Neuronal stem cell (in vitro differentiated cells): Measurements from ENCODE around the gene BEAN1.

Source experiments
- DNase-seq: peaks from one replicate; pipeline ENCODE4 v3.0.0-alpha.2; 2013; ENCODE audit warnings: low spot score
- H2AFZ ChIP-seq: one replicate; pipeline ENCODE4 v1.6.1; 2013; ENCODE audit warnings: mild to moderate bottlenecking, low read length, inconsistent platforms
- H2AK5ac ChIP-seq: 2 replicates; pipeline ENCODE4 v1.6.1; 2013; ENCODE audit warnings: low read depth, mild to moderate bottlenecking, inconsistent platforms, low read length, moderate library complexity, mixed read lengths
- H2BK120ac ChIP-seq: 2 replicates; pipeline ENCODE4 v1.6.1; 2013; ENCODE audit warnings: low read depth, mild to moderate bottlenecking, inconsistent platforms, low read length, moderate library complexity, mixed read lengths
- H2BK12ac ChIP-seq: one replicate; pipeline ENCODE4 v1.6.1; 2013; ENCODE audit warnings: low read length, inconsistent platforms
- H2BK15ac ChIP-seq: 2 replicates; pipeline ENCODE4 v1.6.1; 2013; ENCODE audit warnings: mild to moderate bottlenecking, low read length, inconsistent platforms, mixed read lengths
- H2BK5ac ChIP-seq: one replicate; pipeline ENCODE4 v1.6.1; 2013; ENCODE audit warnings: inconsistent platforms, mild to moderate bottlenecking, low read length, moderate library complexity
- H3K14ac ChIP-seq: one replicate; pipeline ENCODE4 v1.6.1; 2013; ENCODE audit warnings: low read length, inconsistent platforms
- H3K18ac ChIP-seq: 2 replicates; pipeline ENCODE4 v1.6.1; 2013; ENCODE audit warnings: low read length, inconsistent platforms
- H3K23ac ChIP-seq: 2 replicates; pipeline ENCODE4 v1.6.1; 2013; ENCODE audit warnings: low read depth, mild to moderate bottlenecking, mixed read lengths, low read length, inconsistent platforms; ENCODE audit not compliant: poor library complexity
- H3K27ac ChIP-seq: replicated peaks from 3 replicates; pipeline ENCODE4 v1.5.1; 2013; ENCODE audit warnings: low read length, inconsistent platforms
- H3K27me3 ChIP-seq, 3 experiments: 2 replicates each; pipeline ENCODE4 v1.6.1; 2013; ENCODE audit warnings: low read length in 3 of 3, mild to moderate bottlenecking in 2 of 3, inconsistent platforms in 1 of 3, low read depth in 1 of 3, mixed read lengths in 1 of 3, moderate library complexity in 1 of 3; ENCODE audit not compliant: control insufficient read depth in 3 of 3, insufficient read depth in 3 of 3
- H3K36me3 ChIP-seq, 2 donors: replicated peaks in 1 of 2; 2 replicates each; pipeline ENCODE4 v1.6.1; 2013; ENCODE audit warnings: low read length in 2 of 2; ENCODE audit not compliant: control insufficient read depth in 2 of 2, insufficient read depth in 2 of 2
- H3K4ac ChIP-seq: 2 replicates; pipeline ENCODE4 v1.6.1; 2013; ENCODE audit warnings: inconsistent platforms, mild to moderate bottlenecking, low read length, moderate library complexity
- H3K4me1 ChIP-seq, 2 donors: 1 replicate in 1 of 2; 2 replicates in 1 of 2; pipeline ENCODE4 v1.6.1; 2013; ENCODE audit warnings: low read length in 2 of 2, low read depth in 1 of 2; ENCODE audit not compliant: control insufficient read depth in 2 of 2, insufficient read depth in 1 of 2
- H3K4me2 ChIP-seq: one replicate; pipeline ENCODE4 v1.6.1; 2013; ENCODE audit warnings: mild to moderate bottlenecking, low read length, inconsistent platforms; ENCODE audit not compliant: insufficient read depth, poor library complexity, severe bottlenecking
- H3K4me3 ChIP-seq, 2 donors: 2 replicates each; pipeline ENCODE4 v1.5.1; 2013; ENCODE audit warnings: low read length in 2 of 2, mild to moderate bottlenecking in 2 of 2, inconsistent platforms in 1 of 2, moderate library complexity in 1 of 2
- H3K79me1 ChIP-seq: one replicate; pipeline ENCODE4 v1.6.1; 2013; ENCODE audit warnings: low read depth, mild to moderate bottlenecking, inconsistent platforms, low read length, moderate library complexity
- H3K9ac ChIP-seq: one replicate; pipeline ENCODE4 v1.6.1; 2013; ENCODE audit warnings: mild to moderate bottlenecking, low read depth, low read length, inconsistent platforms; ENCODE audit not compliant: poor library complexity
- H3K9me3 ChIP-seq, 2 donors: replicated peaks in 1 of 2; 2 replicates each; pipeline versions ENCODE3 to v1.6.1; 2013; ENCODE audit warnings: low read length in 2 of 2, mild to moderate bottlenecking in 2 of 2, inconsistent platforms in 1 of 2, low read depth in 1 of 2, mixed read lengths in 1 of 2, moderate library complexity in 1 of 2; ENCODE audit not compliant: control insufficient read depth in 2 of 2, insufficient read depth in 1 of 2
- H4K8ac ChIP-seq: one replicate; pipeline ENCODE4 v1.6.1; 2013; ENCODE audit warnings: low read depth, mild to moderate bottlenecking, inconsistent platforms, low read length, moderate library complexity
- H4K91ac ChIP-seq: one replicate; pipeline ENCODE4 v1.6.1; 2013; ENCODE audit warnings: low read length, low read depth, mild to moderate bottlenecking, inconsistent platforms; ENCODE audit not compliant: poor library complexity
- WGBS, 2 donors: extraction: QIAGEN DNeasy Blood & Tissue Kit; methylation state at CpG; one replicate each; pipeline ENCODE4 v1.1.7; 2013; ENCODE audit warnings: missing lambda C conversion rate in 2 of 2, mixed read lengths in 1 of 2; ENCODE audit not compliant: insufficient read length in 2 of 2, insufficient replicate concordance in 1 of 2; ENCODE audit errors: extremely low coverage in 2 of 2; 5-methylcytosine and 5-hydroxymethylcytosine counted together

The BEAN1 gene

GRCh38 chr16:66490774-66491715 is 64.0 kb downstream of the BEAN1 start:
- Histone ChIP-seq H3K4me2 (no peak overlapping the region), H3K9ac (no peak overlapping the region), H3K4me1 (peaks cover 8 to 15% of the 10 kb centered on the region in 2 donors), H2BK5ac (no peak overlapping the region), H4K8ac (no peak overlapping the region), H2BK15ac (no peak overlapping the region), H4K91ac (no peak overlapping the region), H2BK12ac (no peak overlapping the region), H2AFZ (no peak overlapping the region), H3K27ac (no peak overlapping the region), H2AK5ac (no peak overlapping the region), H3K79me1 (no peaks in the 10 kb centered on the region), H3K18ac (peak overlapping the region; percentile 86), H3K4ac (no peak overlapping the region), H3K4me3 (no peak overlapping the region), H3K9me3 (peaks cover 0 to 2% of the 10 kb centered on the region in 2 donors), H3K36me3 (no peaks in the 10 kb centered on the region), H2BK120ac (no peak overlapping the region), H3K27me3 (no peaks in the 10 kb centered on the region), H3K23ac (no peak overlapping the region), H3K14ac (no peak overlapping the region)
- no CpG with 5 or more reads among the region's 8 CpGs for WGBS, 2 donors
- no peak for DNase-seq

GRCh38 chr16:66491716-66492064 is 64.6 kb downstream of the BEAN1 start:
- Histone ChIP-seq H2BK12ac (no peak overlapping the region), H3K18ac (no peak overlapping the region), H3K27ac (no peak overlapping the region), H2BK120ac (no peak overlapping the region), H3K27me3 (no peaks in the 10 kb centered on the region), H4K8ac (no peak overlapping the region), H3K9ac (no peak overlapping the region), H3K79me1 (no peaks in the 10 kb centered on the region), H2BK15ac (no peak overlapping the region), H3K14ac (no peak overlapping the region), H2AK5ac (no peak overlapping the region), H4K91ac (no peak overlapping the region), H3K4ac (no peak overlapping the region), H3K23ac (no peak overlapping the region), H2BK5ac (no peak overlapping the region), H3K4me3 (no peak overlapping the region), H3K4me2 (no peak overlapping the region), H3K36me3 (no peaks in the 10 kb centered on the region), H2AFZ (no peak overlapping the region), H3K4me1 (peaks cover 7 to 12% of the 10 kb centered on the region in 2 donors), H3K9me3 (peaks cover 0 to 2% of the 10 kb centered on the region in 2 donors)
- no peak for DNase-seq
- WGBS, 2 donors, result no CpG with 5 or more reads among the region's 7 CpGs

GRCh38 chr16:66493490-66494401 is 66.7 kb downstream of the BEAN1 start:
- Histone ChIP-seq H2BK120ac (peak overlapping the region; percentile 18), H3K79me1 (no peaks in the 10 kb centered on the region), H3K9me3 (peaks cover 0 to 2% of the 10 kb centered on the region in 2 donors), H3K4me1 (no peaks in the 10 kb centered on the region), H3K36me3 (no peaks in the 10 kb centered on the region), H2AFZ (no peak overlapping the region), H3K23ac (peak overlapping the region; percentile 65), H3K18ac (peak overlapping the region; percentile 38), H2BK15ac (peak overlapping the region; percentile 49), H2AK5ac (peak overlapping the region; percentile 94), H2BK12ac (no peak overlapping the region), H3K4ac (peak overlapping the region; percentile 23), H4K8ac (no peak overlapping the region), H2BK5ac (peak overlapping the region; percentile 22), H3K4me2 (no peak overlapping the region), H3K27ac (no peak overlapping the region), H3K9ac (no peak overlapping the region), H3K27me3 (no peaks in the 10 kb centered on the region), H4K91ac (no peak overlapping the region), H3K14ac (peak overlapping the region; percentile 21), H3K4me3 (no peak overlapping the region)
- DNase-seq, result no peak
- whole genome bisulfite sequencing, 2 donors, result no CpG with 5 or more reads among the region's 14 CpGs

GRCh38 chr16:66494916-66495315 is 67.8 kb downstream of the BEAN1 start:
- Histone ChIP-seq H2BK5ac (no peak overlapping the region), H3K27ac (no peak overlapping the region), H2AK5ac (no peak overlapping the region), H2BK12ac (no peak overlapping the region), H3K79me1 (no peaks in the 10 kb centered on the region), H3K4me1 (no peaks in the 10 kb centered on the region), H2BK120ac (no peak overlapping the region), H2BK15ac (no peak overlapping the region), H3K4me3 (no peak overlapping the region), H3K4ac (no peak overlapping the region), H4K91ac (no peak overlapping the region), H3K36me3 (no peaks in the 10 kb centered on the region), H3K18ac (no peak overlapping the region), H3K9ac (no peak overlapping the region), H3K23ac (no peak overlapping the region), H3K9me3 (peaks cover 0 to 2% of the 10 kb centered on the region in 2 donors), H3K4me2 (no peak overlapping the region), H2AFZ (no peak overlapping the region), H4K8ac (no peak overlapping the region), H3K14ac (no peak overlapping the region), H3K27me3 (no peaks in the 10 kb centered on the region)
- no peak for DNase-seq
- no CpG with 5 or more reads among the region's 2 CpGs for WGBS, 2 donors
